A673 (cell line): ENCODE measurements around the gene KLHL14.

ENCODE experiments used
- CTCF ChIP-seq: fragments of 300-800, 200-600 bp; sonication (generic); conservative IDR thresholded peaks from 2 replicates; pipeline ENCODE4 v1.5.1; 2017; ENCODE audit warnings: low read depth, mild to moderate bottlenecking, antibody characterized with exemption, low read length, moderate library complexity, mixed read lengths
- EZH2 ChIP-seq: fragments of 200-600 bp; sonication (generic); IDR thresholded peaks from 2 replicates; pipeline ENCODE4 v1.6.1; 2017; ENCODE audit warnings: borderline replicate concordance, low read depth, mild to moderate bottlenecking, mixed read lengths, antibody characterized with exemption, low read length; ENCODE audit not compliant: poor library complexity, severe bottlenecking

- TF ChIP-seq CTCF (no peak), EZH2 (no peak)
Observed at GRCh38 chr18:32711862-32712261, 61.0 kb downstream of the KLHL14 start.
